Left kidney (tissue), 8 donors: ENCODE data around the gene BOD1. TPM values are rescaled to one million over a fixed set of nuclear protein-coding genes. Genes with fewer than 3 reads are reported as not detected.
A peak's percentile ranks its signal among the peaks of the same experiment; 100 is the strongest.

Experiments used
- DNase-seq: peaks from one replicate; pipeline ENCODE4 v3.0.0-alpha.2; 2013
- long read RNA-seq, 8 donors: transcript quantifications; one replicate each; lab custom pipeline, GENCODE V29; 2026
- polyA plus RNA-seq: library from polyadenylated mRNA; unstranded; fragments of 120-200 nt; gene quantifications from one replicate; pipeline ENCODE4 v1.2.1, GENCODE V29; 2013; ENCODE audit not compliant: insufficient read length

BOD1 gene
- 123 TPM for polyA plus RNA-seq
- long read RNA-seq, donor 1, transcript BOD1-202 (4 exons, 1,562 nt) = major isoform, 41 of 58 reads
- long read RNA-seq, donor 1, transcript BOD1-207 (2 exons, 736 nt) = minor isoform, 11 of 58 reads
- long read RNA-seq, donor 1, partial matches to known transcripts = 0 of 58 reads
- long read RNA-seq, donor 1, other reads (novel, unspliced or antisense) = 0 of 58 reads
- long read RNA-seq, donor 2, transcript BOD1-202 (4 exons, 1,562 nt) = major isoform, 31 of 46 reads
- long read RNA-seq, donor 2, transcript BOD1-207 (2 exons, 736 nt) = minor isoform, 6 of 46 reads
- long read RNA-seq, donor 2, partial matches to known transcripts = 7 of 46 reads
- long read RNA-seq, donor 2, other reads (novel, unspliced or antisense) = 0 of 46 reads
- long read RNA-seq, donor 3, transcript BOD1-207 (2 exons, 736 nt) = minor isoform, 8 of 33 reads
- long read RNA-seq, donor 3, transcript BOD1-202 (4 exons, 1,562 nt) = major isoform, 22 of 33 reads
- long read RNA-seq, donor 3, partial matches to known transcripts = 0 of 33 reads
- long read RNA-seq, donor 3, other reads (novel, unspliced or antisense) = 0 of 33 reads
- long read RNA-seq, donor 4, partial matches to known transcripts = 0 of 5 reads
- long read RNA-seq, donor 4, other reads (novel, unspliced or antisense) = 0 of 5 reads
- long read RNA-seq, donor 5, transcript BOD1-202 (4 exons, 1,562 nt) = major isoform, 71 of 85 reads
- long read RNA-seq, donor 5, partial matches to known transcripts = 0 of 85 reads
- long read RNA-seq, donor 5, other reads (novel, unspliced or antisense) = 5 of 85 reads
- long read RNA-seq, donor 6, transcript BOD1-202 (4 exons, 1,562 nt) = major isoform, 39 of 103 reads
- long read RNA-seq, donor 6, transcript BOD1-207 (2 exons, 736 nt) = minor isoform, 10 of 103 reads
- long read RNA-seq, donor 6, partial matches to known transcripts = 45 of 103 reads
- long read RNA-seq, donor 6, other reads (novel, unspliced or antisense) = 6 of 103 reads
- long read RNA-seq, donor 7, transcript BOD1-202 (4 exons, 1,562 nt) = major isoform, 62 of 83 reads
- long read RNA-seq, donor 7, transcript BOD1-207 (2 exons, 736 nt) = minor isoform, 7 of 83 reads
- long read RNA-seq, donor 7, partial matches to known transcripts = 0 of 83 reads
- long read RNA-seq, donor 7, other reads (novel, unspliced or antisense) = 6 of 83 reads
- long read RNA-seq, donor 8, transcript BOD1-202 (4 exons, 1,562 nt) = major isoform, 15 of 20 reads
- long read RNA-seq, donor 8, partial matches to known transcripts = 0 of 20 reads
- long read RNA-seq, donor 8, other reads (novel, unspliced or antisense) = 0 of 20 reads

DNA sequence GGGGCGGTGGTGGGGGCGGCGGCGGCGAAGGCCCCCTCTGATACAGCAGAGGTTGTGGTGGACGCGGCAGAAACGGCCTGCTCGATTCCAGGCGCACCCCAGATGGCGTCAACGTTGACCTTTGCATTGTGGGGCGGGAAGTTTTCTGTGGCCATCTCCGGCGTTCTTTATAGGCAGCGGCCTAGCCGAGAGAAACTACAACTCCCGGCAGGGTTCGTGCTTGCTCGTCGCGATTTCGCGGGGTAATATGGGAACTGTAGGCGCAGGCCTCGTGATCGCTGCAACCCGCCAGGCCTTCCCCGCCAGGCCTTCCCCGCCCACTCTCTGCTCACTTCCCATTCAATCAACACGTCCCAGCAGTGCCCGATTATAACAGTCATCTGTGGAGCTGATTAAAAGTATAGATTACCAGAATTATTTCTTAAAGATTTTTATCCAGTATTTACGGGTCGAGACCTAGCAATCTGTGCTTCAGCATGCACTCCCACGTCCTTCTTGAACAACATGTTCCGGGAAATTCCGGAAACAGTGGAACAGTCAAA is at the start of gene BOD1:
TSS of gene BOD1 (minus strand) at position 74 of the 542 bp plus-strand sequence. CDS start 214 bp downstream, outside the sequence.
- DNase-seq = peak; percentile 98

DNA sequence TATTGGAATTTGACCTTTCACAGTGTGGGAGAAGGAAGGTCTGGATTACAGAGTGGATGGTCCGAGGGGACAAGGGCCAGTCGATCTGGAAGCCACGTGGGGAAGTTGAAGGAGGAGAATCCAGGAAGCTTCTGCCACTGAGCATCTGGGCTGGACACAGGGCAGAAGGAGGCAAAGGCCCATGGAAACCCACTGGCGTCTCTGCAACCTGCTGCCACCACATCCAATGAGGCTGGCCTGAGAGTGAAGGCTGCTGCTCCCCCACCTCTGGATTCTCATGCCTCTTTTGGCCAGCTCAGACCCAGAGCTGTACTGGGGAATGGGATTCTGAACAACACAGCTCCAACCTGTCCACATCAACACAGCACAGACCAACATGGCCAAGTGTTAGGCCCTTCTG is 48.9 kb upstream of the BOD1 start:
- DNase-seq = no peak

DNA sequence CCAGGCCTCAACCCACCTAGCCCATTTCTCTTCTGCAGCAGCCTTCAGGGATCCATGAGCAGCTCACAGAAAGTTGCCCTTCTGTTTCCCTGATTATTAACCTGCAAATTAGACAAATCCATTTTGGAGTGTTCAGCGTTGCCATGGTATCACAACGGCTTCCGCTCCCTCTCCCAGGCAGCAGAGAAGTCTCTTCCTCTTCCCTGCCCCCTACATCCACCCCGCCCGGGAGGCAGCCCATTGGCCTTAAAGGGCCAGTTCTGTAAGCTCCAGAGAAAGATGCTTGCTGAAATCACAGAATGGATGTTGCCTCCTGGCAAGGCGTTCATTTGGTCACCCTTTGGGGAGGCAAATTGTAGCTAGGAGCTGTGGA is 47.7 kb upstream of the BOD1 start:
- no peak for DNase-seq

DNA sequence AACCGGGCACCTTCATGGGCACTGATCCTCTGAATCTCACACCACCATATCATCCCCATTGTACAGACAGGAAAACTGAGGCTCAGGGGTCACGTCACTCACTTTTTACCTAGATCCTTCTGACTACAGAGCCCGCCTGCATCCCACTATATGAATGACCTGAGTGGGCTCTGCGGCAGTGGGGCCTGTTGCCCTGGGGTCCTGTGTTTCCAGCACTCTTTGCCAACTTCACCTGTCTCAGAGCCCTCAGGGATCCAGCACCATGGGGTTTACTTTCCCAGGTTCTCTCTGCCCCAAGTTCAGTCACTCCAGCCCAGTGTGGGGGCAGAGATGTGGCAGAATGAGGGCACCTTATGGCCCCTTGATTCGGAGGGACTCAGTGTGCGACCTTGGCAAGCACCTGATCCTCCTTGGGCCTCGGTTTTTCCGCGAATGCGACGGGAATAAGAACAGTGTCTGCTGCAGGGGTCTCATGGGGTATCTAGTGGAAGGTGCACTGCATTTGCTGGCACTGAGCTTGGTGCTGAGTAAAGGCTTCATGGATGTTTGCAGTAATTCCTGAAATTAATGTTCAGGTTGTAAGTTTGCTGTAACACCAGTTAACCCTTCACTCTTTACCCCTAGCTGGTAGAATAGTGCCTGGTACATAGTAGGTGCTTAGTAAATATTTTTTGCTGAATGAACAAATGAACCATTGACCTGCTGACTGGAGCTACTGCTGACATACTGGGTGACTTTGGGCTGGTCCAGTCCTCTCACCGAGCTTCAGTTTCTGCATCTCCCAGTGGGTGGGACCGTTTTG is 47.1 kb upstream of the BOD1 start:
- no peak for DNase-seq

DNA sequence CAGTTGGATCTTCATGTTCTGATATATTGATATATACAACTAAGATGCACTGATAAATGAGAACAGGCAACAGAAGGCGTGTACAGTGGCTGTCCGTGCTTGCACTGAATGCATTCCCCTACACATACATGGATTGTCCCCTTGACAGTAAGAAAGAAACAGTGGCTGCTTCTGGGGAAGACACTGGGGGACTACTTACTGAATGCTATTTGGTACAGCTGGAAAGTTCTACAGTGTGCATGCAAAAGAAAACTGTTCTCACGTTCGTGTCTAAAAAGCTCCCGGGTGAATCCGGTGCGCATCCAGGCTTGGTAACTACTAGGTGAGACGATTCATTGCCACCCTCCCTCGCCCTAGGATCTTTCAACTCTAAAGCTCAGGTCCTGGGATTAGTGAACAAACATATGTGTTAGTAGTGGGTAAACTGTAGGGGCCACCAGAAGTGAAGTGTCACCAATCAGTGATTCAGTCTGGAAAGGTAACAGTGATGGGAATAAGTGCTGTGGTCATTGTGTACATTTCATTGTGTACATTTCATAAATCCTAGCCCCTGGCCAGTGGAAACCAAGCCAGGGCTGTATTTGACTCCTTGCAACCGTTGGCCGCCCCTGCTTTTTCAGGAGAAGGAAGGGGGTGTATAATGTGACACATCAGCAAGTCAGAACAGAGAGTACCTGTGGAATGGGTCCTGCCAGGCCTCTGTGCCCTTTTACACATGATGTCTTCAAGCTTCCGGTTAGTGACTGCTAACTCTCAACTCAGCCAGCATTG is 46.3 kb upstream of the BOD1 start:
- DNase-seq = no peak

DNA sequence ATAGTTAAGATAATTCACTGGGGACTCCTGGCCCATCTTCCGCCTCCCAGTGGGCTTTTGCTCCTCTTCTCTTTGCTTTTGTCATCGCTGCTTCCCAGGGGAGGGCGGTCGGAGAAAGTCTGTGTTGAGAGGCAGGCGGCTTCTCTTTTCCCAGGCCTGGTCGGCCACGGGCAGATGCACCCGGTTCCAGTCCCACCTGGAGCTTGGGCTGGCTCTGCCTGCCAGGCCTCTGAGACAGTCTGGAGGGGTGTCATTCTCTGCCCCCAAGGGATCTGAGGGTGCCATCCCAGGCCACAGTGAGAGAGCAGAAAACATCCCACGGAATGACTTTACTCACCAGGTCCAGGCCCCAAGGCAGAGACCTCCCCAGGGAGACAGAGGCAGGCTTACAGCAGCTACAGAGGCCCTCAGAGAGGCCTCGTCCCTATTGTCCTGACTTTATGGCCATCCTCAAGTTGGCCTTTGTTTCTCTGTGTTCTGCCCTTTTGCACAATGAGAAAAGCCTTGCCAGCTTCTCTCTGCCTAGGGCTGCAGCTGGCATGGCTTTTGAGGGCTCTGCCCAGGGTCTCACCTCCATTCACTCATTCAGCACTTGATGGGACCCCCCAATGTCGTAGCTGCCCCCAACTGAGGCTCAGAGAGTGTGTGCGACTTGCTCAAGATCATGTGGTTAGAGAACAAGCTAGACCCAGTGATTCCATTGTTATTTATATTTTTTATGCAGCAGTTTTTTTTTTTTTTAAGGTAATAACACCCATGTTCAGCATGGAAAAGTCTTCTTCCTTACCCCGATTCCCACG is 44.2 kb upstream of the BOD1 start:
- DNase-seq = no peak

DNA sequence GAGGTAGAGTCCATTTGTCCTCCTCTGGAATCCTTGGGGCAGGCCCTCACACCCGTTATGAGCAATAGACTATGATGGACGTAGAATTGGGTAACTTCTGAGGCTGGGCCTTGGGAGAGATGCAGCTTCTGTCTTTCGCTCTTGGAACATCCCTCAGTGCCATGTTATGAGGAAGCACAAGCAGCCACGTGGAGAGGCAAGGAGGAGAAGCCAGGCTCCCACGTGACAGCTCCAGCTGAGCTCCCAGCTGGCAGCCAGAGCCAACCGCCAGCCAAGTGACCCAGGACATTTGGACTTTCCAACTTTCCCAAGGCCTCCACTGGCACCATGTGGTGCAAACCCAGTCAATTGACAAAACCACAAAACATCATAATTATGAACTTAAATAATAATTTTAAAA is 43.0 kb upstream of the BOD1 start:
- no peak for DNase-seq

DNA sequence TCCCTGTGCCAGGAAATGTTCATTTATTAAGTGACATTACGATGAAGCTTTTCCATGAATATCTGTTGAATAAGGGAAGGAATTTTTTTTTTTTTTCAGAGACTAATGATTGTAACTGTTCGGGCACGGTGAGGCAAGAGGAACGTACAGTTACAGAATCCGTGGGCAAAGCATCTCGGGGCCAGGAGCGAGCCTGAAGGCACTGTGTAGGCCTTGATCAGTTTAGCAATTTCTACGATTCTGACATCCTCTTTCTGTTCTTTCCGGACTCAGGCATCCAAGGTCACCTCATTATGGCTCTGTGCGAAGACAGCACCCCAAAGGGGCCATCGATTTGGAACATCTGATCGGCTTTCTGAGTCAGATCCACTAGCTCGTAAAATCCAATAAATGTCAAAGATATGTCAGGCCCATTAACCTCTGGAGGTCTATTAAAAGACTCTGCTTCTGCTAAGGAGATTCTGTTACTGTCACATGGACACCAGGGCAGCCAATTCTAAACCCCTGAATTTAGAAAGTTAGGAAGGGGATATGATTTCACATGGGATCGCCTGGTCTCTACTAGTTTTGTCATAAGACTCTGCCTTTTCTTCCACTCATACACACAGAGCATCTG is 41.4 kb upstream of the BOD1 start:
- DNase-seq = no peak

DNA sequence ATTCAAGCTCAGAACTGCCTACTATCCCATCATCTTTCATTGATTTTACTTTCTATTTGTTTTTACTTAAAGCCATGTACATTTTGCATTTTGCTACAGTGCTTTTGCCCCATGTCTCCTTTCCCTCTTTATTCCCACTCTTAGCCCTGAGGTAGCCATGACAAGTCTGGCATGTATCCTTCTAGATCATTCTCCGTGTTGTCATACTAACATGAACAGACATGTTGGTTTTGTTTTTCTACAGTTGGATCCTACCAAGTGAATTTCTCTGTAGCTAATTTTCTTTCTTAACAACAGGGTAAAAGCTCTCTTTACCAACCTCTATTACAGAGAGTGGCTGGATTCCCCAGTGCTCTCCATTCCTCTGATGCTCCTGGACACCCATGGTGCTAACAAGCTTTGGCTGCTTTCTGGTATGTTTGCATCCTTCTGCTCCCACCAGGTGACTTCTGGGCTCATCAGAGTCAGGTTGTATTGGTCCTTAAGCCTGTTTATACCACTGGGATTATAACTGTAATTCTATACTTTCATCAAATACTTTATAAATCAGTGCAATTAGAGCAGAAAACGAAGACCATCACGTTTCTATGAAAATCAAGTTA is 38.8 kb upstream of the BOD1 start:
- DNase-seq = no peak

DNA sequence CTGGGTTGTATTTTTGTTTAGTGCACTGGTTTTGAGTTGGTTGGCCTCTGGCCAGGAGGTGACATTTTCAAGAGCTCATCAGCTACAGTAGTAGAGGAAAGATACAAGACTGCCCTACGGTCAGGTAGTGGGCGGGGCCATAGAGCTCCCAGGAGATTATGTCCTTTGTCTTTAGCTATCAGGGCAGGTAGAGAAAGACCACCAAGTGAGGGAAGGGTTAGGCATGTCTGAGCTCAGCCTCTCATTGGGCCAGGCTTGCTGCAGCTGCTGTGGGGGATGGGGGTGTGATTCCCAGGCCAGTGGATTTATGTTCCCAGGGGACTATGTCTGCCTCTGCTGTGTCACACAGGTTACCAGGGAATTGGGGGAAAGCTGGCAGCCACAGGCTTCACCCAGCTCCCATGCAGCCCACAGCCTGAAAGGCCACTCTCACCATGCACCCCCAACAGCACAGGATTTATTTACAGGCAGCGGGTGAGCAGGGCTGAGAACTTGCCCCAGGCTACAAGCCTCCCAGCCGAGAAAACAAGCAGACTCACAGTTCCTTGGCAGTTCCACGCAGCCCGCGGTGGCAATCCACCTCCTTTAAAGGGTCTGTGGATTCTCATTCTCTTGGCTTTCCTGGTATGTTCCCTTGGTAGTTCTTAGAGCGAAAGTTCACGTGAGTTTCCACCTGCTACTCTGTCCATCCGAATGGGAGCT is 37.5 kb upstream of the BOD1 start:
- no peak for DNase-seq

DNA sequence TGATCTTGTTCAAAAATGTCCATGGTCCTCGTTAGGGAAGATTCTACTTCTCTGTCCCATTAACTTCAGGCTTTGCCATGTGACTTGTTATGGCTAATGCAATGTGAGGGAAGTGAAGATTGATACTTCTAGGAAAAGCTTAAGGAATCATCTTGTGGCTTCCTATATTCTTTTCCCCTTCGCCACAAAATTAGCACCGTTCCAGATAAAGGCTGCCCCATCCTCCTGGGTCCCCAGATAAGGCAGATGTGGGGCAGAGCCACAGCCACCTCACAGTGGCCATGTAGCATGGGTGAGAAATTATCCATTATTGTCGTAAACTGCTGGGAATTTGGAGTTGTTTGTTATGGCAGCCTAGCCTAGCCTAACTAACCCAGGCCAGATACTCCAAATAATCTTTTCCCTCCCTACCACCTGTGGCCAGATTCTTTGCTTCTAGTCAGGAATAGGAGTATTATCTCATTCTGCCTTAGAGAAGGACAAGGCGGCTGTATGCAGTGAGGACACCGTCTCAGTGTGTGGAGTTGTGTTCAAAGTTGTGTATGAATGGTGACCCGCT is 31.9 kb upstream of the BOD1 start:
- no peak for DNase-seq

DNA sequence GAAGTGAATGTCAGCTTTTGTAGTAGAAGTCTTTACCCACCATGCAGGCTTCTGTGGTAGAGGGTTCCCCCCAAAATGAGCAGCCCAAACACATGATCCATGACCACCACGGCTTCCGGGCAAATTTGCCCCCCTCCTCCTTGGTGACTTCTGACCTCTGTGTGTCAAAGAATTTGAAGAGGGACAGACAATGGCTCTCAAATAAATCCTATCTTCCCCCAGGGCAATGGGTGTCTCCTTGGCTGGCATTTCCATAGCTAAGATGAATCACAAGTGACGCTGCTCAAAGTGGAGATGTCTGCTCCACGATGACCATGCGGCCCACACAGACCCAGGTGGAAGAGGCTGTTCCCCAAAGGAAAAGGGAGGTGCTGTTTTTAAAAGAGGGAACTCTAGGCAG is 30.2 kb upstream of the BOD1 start:
- no peak for DNase-seq

DNA sequence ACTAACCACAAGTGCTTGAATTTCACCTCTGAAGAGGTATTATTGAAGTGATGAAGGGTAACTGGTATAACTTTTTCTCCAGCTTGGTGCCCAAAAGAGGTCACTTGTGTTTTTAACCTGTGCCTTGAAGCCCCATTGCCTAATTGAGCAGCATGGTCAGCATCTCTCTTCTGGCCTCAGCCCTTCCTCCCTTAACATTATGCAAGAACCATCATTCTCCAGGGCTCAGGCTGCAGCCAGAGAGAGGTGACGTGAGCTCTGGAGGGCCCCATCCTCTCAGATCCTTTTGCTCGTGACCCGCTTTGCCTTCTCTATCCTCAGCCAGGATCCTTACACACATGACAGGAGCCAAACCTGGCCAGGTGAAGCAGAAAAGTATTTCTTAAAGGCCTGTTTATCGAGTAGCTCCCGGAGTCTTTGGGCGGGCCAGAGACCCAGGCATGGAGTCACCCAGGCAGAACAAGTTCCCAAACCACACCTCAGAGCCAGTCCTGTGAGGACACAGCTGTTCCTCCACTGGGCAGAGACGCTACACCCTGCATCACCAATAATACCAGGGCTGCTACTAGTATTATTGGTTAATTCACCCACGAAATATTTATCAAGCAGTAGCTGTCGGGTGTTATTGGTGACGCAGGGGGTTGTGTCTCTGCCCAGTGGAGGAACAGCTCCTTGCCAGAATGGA is 29.6 kb upstream of the BOD1 start:
- DNase-seq = no peak

DNA sequence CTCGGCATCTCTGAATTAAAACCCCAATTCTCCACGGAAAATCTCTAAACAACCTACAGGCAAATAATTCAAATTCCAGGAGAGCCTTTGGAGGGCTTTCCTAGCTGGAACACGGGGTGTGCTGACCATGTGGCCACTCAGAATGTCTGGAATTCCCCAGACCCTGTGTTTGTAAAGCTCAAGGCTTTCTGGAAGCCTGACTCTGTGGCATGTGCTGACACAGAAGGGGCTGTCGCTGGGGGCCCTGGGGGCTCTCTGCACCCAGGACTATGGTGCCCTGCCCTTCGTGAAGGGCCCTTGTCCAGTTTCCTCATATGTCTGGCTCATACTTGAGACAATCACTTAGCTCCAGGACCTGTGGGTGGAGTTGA is 29.0 kb upstream of the BOD1 start:
- DNase-seq = no peak

DNA sequence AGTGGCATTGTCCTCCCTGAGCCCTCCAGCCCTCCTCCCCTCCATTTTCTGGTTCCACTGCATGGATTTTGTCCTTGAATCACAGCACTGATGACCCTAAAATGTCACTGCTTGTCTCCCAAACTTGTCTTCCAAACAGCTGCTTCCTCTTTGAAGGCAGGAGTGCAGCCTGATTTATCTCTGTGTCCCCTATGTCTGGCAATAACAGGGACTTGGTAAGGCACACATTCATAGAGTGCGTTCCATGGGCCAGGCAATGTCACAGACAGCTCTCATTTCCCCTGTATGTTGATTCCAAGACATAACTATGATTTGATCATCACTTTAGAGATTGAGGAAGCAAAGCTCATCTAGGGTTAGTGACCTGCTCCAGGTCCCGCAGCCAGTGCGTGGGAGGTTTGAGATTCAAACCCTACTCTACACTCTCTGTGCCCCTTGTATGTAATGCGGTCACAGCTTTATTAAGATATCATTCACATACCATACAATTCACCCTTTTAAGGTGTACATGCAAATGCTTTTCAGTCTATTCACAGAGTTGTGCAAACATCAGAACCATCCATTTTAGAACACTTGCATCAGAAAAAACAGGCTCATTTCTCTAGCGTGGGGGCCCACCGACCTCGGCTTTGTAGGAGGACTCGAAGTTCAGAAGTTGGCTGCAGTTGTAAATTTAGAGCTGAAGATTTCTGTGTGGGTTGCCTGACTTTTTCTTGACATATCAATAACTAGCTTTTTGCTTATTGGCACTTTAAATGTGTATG is 28.4 kb upstream of the BOD1 start:
- DNase-seq = no peak

DNA sequence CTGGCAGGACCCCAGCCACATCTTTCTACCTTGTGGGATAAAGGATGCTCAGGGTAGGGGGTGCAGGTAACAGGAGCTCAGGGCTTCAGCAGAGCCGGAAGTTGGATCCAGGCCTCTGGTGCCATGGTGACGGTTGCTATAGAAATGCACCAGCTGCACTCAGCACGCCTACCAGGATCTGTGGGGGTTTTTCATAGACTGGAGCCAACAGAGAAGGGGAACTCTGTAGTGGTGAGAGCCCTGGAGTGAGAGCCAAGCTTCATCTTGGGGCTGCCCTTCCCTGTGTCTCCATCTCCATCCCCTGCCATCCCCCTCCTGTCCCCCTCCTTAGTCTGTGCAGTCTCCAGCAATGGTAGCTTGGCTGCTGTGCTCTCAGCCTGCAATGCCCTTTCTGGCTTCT is 27.5 kb upstream of the BOD1 start:
- peak; percentile 57 for DNase-seq
